OCI-LY3 (cell line): ENCODE measurements around the gene CA7.

Experiments
- H2AFZ ChIP-seq: fragments of 200-600, 300-600 bp; shearing (Covaris generic); 2 replicates; pipeline ENCODE4 v1.6.0; 2014; ENCODE audit warnings: antibody characterized with exemption, low read depth, low read length
- H3K27ac ChIP-seq: fragments of 200-600, 300-600 bp; sonication (generic); 2 replicates; pipeline ENCODE4 v1.5.1; 2014; ENCODE audit warnings: mild to moderate bottlenecking, low read length, moderate library complexity, mixed read lengths
- H3K27me3 ChIP-seq: fragments of 200-600, 300-600 bp; sonication (generic); 2 replicates; pipeline ENCODE4 v1.6.1; 2014; ENCODE audit warnings: low read depth, low read length, mixed read lengths
- H3K36me3 ChIP-seq: fragments of 200-600, 300-600 bp; sonication (generic); replicated peaks from 2 replicates; pipeline ENCODE3; 2014; ENCODE audit warnings: low read depth, low read length, mixed read lengths
- H3K4me1 ChIP-seq: fragments of 300-600, 200-600 bp; sonication (generic); 2 replicates; pipeline ENCODE4 v1.6.1; 2014; ENCODE audit warnings: low read length, mixed read lengths
- H3K4me2 ChIP-seq: fragments of 200-600, 300-600 bp; sonication (generic); 2 replicates; pipeline ENCODE4 v1.6.1; 2014; ENCODE audit warnings: low read length, mixed read lengths
- H3K4me3 ChIP-seq: fragments of 300-600, 200-600 bp; sonication (generic); 2 replicates; pipeline ENCODE4 v1.5.1; 2014; ENCODE audit warnings: antibody characterized with exemption, mild to moderate bottlenecking, low read length, moderate library complexity
- H3K79me2 ChIP-seq: fragments of 300-600, 200-600 bp; shearing (Covaris generic); 2 replicates; pipeline ENCODE4 v1.6.1; 2014; ENCODE audit warnings: mild to moderate bottlenecking, low read length, mixed read lengths
- H3K9ac ChIP-seq: fragments of 300-600, 200-600 bp; shearing (Covaris generic); 2 replicates; pipeline ENCODE4 v1.6.0; 2014; ENCODE audit warnings: mild to moderate bottlenecking, low read length, moderate library complexity
- H3K9me3 ChIP-seq: fragments of 200-600, 300-600 bp; shearing (Covaris generic); 2 replicates; pipeline ENCODE4 v1.6.1; 2014; ENCODE audit warnings: low read length, mixed read lengths; ENCODE audit not compliant: insufficient read depth
- H4K20me1 ChIP-seq: fragments of 200-600, 300-600 bp; sonication (generic); 2 replicates; pipeline ENCODE4 v1.6.1; 2016; ENCODE audit warnings: low read length, mixed read lengths; ENCODE audit not compliant: insufficient read depth
- EZH2phosphoT487 ChIP-seq: fragments of 200-600 bp; shearing (Covaris generic); IDR thresholded peaks from 2 replicates; pipeline ENCODE4 v1.6.1; 2018; ENCODE audit warnings: antibody characterized with exemption, mixed run types, low read depth
- TF ChIP-seq, protein P1 (sequence below): fragments of 200-600, 300-600 bp; sonication (generic); IDR thresholded peaks from 2 replicates; pipeline ENCODE4 v1.5.1; 2014; ENCODE audit warnings: antibody characterized with exemption, low read length, low read depth

Gene CA7

DNA sequence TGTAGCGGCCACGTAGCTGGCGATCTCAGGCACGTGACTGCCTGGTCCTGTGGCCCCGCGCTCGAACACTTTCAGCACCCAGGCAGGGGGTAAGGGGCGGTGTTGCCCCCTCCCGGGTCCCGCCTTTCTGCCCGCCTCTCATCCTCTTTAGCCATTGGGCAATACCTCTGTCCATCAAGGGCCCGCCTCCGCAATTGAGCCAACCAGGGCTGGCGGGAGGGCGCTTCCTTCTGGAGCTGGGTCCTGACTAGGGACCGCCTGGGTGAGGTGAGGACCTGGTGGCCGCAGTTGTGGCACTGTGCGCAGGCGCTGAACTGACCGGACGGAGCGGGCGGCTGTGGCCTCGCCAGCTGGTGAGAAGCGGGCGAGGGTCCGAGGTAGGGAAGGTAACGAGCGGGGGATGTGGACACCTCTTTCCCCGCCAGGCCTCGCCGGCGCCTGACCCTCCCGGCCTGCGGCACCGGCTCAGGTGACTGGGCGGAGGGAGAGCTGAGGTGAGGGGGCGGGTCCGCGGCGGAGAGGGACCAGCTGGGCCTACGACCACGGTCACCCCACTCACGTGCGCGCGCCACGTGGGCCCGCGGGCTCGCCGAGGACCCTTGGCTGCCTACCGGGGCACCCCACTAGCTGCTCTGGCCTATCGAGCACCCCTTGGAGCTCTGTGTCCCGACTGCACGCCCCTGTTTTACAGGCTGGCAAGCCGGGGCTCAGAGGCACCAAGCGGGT lies 36.2 kb downstream of the CA7 start, which contains the start of gene PDP2:
Gene PDP2 (plus strand): TSS at position 228 of the 726 bp plus-strand sequence. CDS start 3,770 bp downstream, outside the sequence.
- peaks cover 21% of the 10 kb centered on the region for H3K79me2 ChIP-seq
- peak within 1 kb of the TSS; percentile 92 for H2AFZ ChIP-seq

GRCh38 chr16:66881014-66881417 lies 36.8 kb downstream of the CA7 start:
- Histone ChIP-seq H3K36me3 (peaks cover 20% of the 10 kb centered on the region), H4K20me1 (0 out of 2 replicates have a peak, but pooled peaks cover 7% of the 10 kb centered on the region), H3K79me2 (peaks cover 21% of the 10 kb centered on the region), H3K9ac (peak overlapping the region; percentile 72), H2AFZ (no peak overlapping the region; the same call in 1 of the 2 replicates), H3K4me3 (peak overlapping the region; percentile 85), H3K27me3 (no peaks in the 10 kb centered on the region), H3K4me2 (peak overlapping the region; percentile 81), H3K4me1 (peaks cover 18% of the 10 kb centered on the region), H3K9me3 (no peaks in the 10 kb centered on the region), H3K27ac (no peak overlapping the region)
- TF ChIP-seq, protein P1, sequence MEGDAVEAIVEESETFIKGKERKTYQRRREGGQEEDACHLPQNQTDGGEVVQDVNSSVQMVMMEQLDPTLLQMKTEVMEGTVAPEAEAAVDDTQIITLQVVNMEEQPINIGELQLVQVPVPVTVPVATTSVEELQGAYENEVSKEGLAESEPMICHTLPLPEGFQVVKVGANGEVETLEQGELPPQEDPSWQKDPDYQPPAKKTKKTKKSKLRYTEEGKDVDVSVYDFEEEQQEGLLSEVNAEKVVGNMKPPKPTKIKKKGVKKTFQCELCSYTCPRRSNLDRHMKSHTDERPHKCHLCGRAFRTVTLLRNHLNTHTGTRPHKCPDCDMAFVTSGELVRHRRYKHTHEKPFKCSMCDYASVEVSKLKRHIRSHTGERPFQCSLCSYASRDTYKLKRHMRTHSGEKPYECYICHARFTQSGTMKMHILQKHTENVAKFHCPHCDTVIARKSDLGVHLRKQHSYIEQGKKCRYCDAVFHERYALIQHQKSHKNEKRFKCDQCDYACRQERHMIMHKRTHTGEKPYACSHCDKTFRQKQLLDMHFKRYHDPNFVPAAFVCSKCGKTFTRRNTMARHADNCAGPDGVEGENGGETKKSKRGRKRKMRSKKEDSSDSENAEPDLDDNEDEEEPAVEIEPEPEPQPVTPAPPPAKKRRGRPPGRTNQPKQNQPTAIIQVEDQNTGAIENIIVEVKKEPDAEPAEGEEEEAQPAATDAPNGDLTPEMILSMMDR = no peak
- no peak for TF ChIP-seq EZH2phosphoT487

More for the DNA sequence above, 36.2 kb downstream of the CA7 start, which contains the start of gene PDP2:
- Histone ChIP-seq H3K4me1 (peaks cover 18% of the 10 kb centered on the region), H3K27ac (0 out of 2 replicates have a peak within 1 kb of the TSS, but pooled peaks have one; percentile 12), H3K36me3 (peaks cover 15% of the 10 kb centered on the region), H3K9ac (peak within 1 kb of the TSS; percentile 72), H3K9me3 (no peaks in the 10 kb centered on the region), H3K27me3 (no peaks in the 10 kb centered on the region), H3K4me3 (peak within 1 kb of the TSS; percentile 85), H3K4me2 (peak within 1 kb of the TSS; percentile 81), H4K20me1 (0 out of 2 replicates have a peak, but pooled peaks cover 3% of the 10 kb centered on the region)
- TF ChIP-seq EZH2phosphoT487 = no peak
- TF ChIP-seq, protein P1 = no peak

DNA sequence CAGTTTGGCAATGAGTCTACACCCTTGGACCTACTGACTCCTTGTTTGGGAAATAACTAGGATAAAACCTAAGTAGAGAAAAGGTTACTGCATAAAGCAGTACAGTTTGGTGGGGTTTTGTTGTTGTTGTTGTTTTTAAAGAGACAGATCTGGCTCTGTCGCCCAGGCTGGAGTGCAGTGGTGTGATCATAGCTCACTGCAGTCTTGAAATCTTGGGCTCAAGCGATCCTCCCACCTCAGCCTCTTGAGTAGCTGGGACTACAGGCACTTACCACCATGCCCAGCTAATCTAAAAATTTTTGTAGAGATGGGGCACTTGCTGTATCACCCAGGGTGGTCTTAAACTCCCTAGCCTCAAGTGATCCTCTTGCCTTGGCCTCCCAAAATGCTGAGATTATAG lies 37.3 kb downstream of the CA7 start:
- Histone ChIP-seq H3K27ac (no peak overlapping the region), H3K4me1 (peaks cover 18% of the 10 kb centered on the region), H3K4me3 (peak overlapping the region; percentile 85), H4K20me1 (0 out of 2 replicates have a peak, but pooled peaks cover 7% of the 10 kb centered on the region), H2AFZ (no peak overlapping the region), H3K36me3 (peaks cover 23% of the 10 kb centered on the region), H3K9ac (peak overlapping the region; percentile 72), H3K4me2 (peak overlapping the region; percentile 81), H3K79me2 (peaks cover 21% of the 10 kb centered on the region), H3K27me3 (no peaks in the 10 kb centered on the region), H3K9me3 (no peaks in the 10 kb centered on the region)
- TF ChIP-seq, protein P1 = no peak
- no peak for TF ChIP-seq EZH2phosphoT487

DNA sequence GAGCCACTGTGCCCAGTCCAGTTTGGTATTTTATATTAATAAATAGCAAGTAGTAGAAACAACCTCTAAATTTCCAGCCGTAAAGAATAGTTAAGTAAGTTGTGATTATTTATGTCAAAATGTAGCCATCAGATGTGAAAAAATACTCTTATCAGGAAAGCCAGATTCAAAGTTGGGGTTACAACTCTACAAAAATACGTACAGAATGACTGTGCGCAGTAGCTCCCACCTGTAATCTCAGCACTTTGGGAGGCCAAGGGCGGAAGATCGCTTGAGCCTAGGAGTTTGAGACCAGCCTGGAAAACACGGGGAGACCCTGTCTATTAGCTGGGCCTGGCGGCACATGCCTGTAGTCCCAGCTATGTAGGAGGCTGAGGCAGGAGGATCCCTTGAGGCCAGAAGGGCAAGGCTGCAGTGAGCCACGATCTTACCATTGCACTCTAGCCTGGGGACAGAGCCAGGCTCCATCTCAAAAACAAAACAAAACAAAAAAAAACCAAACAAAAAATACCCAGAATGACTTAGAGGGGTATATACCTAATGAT lies 37.8 kb downstream of the CA7 start:
- no peak overlapping the region for H3K27ac ChIP-seq
- no peaks in the 10 kb centered on the region for H3K27me3 ChIP-seq
- H2AFZ ChIP-seq = no peak overlapping the region
- H3K4me2 ChIP-seq = peak overlapping the region; percentile 81
- H4K20me1 ChIP-seq = 0 out of 2 replicates have a peak, but pooled peaks cover 7% of the 10 kb centered on the region
- peaks cover 21% of the 10 kb centered on the region for H3K79me2 ChIP-seq
- peaks cover 18% of the 10 kb centered on the region for H3K4me1 ChIP-seq
- TF ChIP-seq, protein P1 = no peak
- TF ChIP-seq EZH2phosphoT487 = no peak
- peaks cover 24% of the 10 kb centered on the region for H3K36me3 ChIP-seq
- no peaks in the 10 kb centered on the region for H3K9me3 ChIP-seq
- H3K4me3 ChIP-seq = peak overlapping the region; percentile 85
- no peak overlapping the region for H3K9ac ChIP-seq
